NCI-H187 treated with DMSO at 0.1 percent for 48 hours (cell line): Measurements from ENCODE around the gene EOMES.

Experiments used
- DNase-seq: peaks from one replicate; lab custom pipeline; 2025; lab: John Stamatoyannopoulos, UW

The EOMES gene

GRCh38 chr3:27680517-27681246, 41.4 kb downstream of the EOMES start:
- DNase-seq = no peak

- no peak for DNase-seq
Observed at GRCh38 chr3:27679691-27680090, 42.4 kb downstream of the EOMES start.

- no peak for DNase-seq
Observed at GRCh38 chr3:27678234-27678633, 43.9 kb downstream of the EOMES start.

- no peak for DNase-seq
Observed at GRCh38 chr3:27677565-27677964, 44.6 kb downstream of the EOMES start.

GRCh38 chr3:27675287-27675686, 46.8 kb downstream of the EOMES start:
- no peak for DNase-seq

GRCh38 chr3:27673701-27674100, 48.4 kb downstream of the EOMES start:
- DNase-seq = no peak

GRCh38 chr3:27671101-27671500, 51.0 kb downstream of the EOMES start:
- no peak for DNase-seq

- DNase-seq = no peak
Observed at GRCh38 chr3:27670619-27671018, 51.5 kb downstream of the EOMES start.

- DNase-seq = no peak
Observed at GRCh38 chr3:27669591-27669990, 52.5 kb downstream of the EOMES start.

- no peak for DNase-seq
Observed at GRCh38 chr3:27667751-27668150, 54.4 kb downstream of the EOMES start.

- no peak for DNase-seq
Observed at GRCh38 chr3:27666708-27667107, 55.4 kb downstream of the EOMES start.

GRCh38 chr3:27666272-27666671, 55.9 kb downstream of the EOMES start:
- DNase-seq = no peak
